Nephron (organoid): ENCODE data around the gene NTM.

ENCODE experiments used
- H3K27ac Mint-ChIP-seq, 3 experiments: 2 replicates each; pipeline ENCODE4 v1.8.0; 2020; ENCODE audit warnings: mixed read lengths in 3 of 3, mild to moderate bottlenecking in 2 of 3, moderate library complexity in 1 of 3
- H3K27me3 Mint-ChIP-seq: 2 replicates; pipeline ENCODE4 v1.8.0; 2021; ENCODE audit warnings: low read depth, mild to moderate bottlenecking, moderate library complexity, mixed read lengths
- H3K36me3 Mint-ChIP-seq: 2 replicates; pipeline ENCODE4 v1.8.0; 2020; ENCODE audit warnings: low read depth, mixed read lengths
- H3K4me1 Mint-ChIP-seq: 2 replicates; pipeline ENCODE4 v1.8.0; 2020; ENCODE audit warnings: mixed read lengths
- H3K4me3 Mint-ChIP-seq, 3 experiments: 2 replicates each; pipeline ENCODE4 v1.8.0; 2020; ENCODE audit warnings: mild to moderate bottlenecking in 3 of 3, mixed read lengths in 3 of 3, moderate library complexity in 2 of 3
- H3K9me3 Mint-ChIP-seq: 2 replicates; pipeline ENCODE4 v1.8.0; 2020; ENCODE audit warnings: mixed read lengths
- CTCF ChIP-seq, 3 experiments: fragments of 200-600 bp; sonication (generic); IDR thresholded peaks; one replicate each; pipeline ENCODE4 v1.5.0; 2021; ENCODE audit warnings: antibody characterized with exemption in 3 of 3; ENCODE audit not compliant: unreplicated experiment in 3 of 3

The NTM gene

DNA sequence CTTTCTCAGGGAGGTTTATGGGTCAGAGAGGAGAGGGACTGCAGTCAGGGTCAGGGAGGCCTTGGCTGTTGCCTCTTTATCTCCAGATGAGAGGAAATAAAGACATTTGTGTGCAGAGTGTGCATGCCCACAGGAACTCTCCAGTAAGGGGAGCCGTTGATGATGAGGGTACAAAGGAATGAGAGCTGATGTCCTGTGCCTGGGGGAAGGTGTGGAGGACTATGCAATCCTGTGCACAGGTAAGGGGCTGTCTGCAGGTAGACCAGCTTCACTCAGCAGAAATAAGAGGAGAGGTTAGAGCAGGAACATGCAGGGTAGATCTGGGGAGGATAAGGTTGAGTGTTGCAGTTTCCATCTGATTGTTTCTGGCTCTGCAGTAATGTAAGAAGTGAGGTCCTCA, 132.6 kb downstream of the NTM start:
- no peak overlapping the region for H3K4me3 Mint-ChIP-seq
- peaks cover 35% of the 10 kb centered on the region for H3K27me3 Mint-ChIP-seq
- H3K9me3 Mint-ChIP-seq: no peaks in the 10 kb centered on the region
- peaks cover 14% of the 10 kb centered on the region for H3K4me1 Mint-ChIP-seq
- TF ChIP-seq CTCF (IDR thresholded peaks at IDR 0.05; ENCODE audit: unreplicated experiment in 3 of 3): no peak
- no peaks in the 10 kb centered on the region for H3K36me3 Mint-ChIP-seq
- no peak overlapping the region for H3K27ac Mint-ChIP-seq

DNA sequence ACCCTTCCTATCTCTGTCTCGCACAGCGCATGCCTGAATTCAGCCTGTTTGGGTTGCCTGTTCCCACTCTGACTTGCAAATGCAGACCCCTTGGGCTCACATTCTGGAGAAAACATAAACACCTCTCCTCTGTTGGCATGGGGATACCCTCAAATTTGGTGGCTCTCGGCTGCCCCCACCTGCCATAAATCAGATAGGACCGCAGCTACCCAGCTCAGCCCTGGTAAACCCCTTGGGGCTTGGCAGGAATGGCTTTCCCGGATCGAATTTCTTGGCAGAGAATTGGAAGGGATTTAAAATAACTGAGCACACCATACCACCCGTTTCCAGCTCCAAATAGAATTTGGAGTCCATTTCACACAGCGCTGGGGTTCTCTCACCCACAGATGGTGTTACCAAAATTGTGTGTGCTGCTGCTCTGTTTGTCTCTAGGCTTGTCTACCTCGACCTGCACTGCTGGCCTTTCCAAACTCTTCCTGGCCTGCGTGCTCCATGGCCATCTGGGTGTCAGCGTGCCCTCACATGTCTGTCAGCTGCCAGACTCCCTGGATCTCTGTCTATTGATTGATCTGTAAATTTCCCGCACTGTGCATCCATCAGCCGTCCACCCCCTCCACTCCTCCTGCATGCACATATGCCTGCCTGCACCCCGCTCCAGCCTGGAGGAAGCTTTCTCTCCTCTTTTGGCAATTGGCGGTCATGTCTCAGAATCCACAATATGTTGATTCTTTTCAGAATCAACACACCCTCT, 134.0 kb downstream of the NTM start:
- no peaks in the 10 kb centered on the region for H3K36me3 Mint-ChIP-seq

GRCh38 chr11:131506348-131506747, 135.9 kb downstream of the NTM start:
- H3K27ac Mint-ChIP-seq: no peak overlapping the region
- H3K4me3 Mint-ChIP-seq: no peak overlapping the region
- peaks cover 6% of the 10 kb centered on the region for H3K9me3 Mint-ChIP-seq
- peaks cover 47% of the 10 kb centered on the region for H3K27me3 Mint-ChIP-seq
- TF ChIP-seq CTCF (IDR thresholded peaks at IDR 0.05; ENCODE audit: unreplicated experiment in 3 of 3): no peak
- H3K36me3 Mint-ChIP-seq: no peaks in the 10 kb centered on the region
- H3K4me1 Mint-ChIP-seq: peaks cover 14% of the 10 kb centered on the region

More for the DNA sequence above, 134.0 kb downstream of the NTM start:
- H3K4me1 Mint-ChIP-seq: peaks cover 14% of the 10 kb centered on the region
- peak in 1 of 3 experiments; percentile 18 for TF ChIP-seq CTCF (IDR thresholded peaks at IDR 0.05; ENCODE audit: unreplicated experiment in 3 of 3)
- H3K27me3 Mint-ChIP-seq: peaks cover 39% of the 10 kb centered on the region
- no peak overlapping the region for H3K27ac Mint-ChIP-seq
- H3K9me3 Mint-ChIP-seq: peaks cover 3% of the 10 kb centered on the region
- H3K4me3 Mint-ChIP-seq: no peak overlapping the region

GRCh38 chr11:131510662-131511061, 140.2 kb downstream of the NTM start:
- Mint-ChIP-seq H3K27me3 (peaks cover 35% of the 10 kb centered on the region), H3K4me3 (no peak overlapping the region), H3K36me3 (no peaks in the 10 kb centered on the region), H3K9me3 (peaks cover 6% of the 10 kb centered on the region), H3K4me1 (no peaks in the 10 kb centered on the region), H3K27ac (no peak overlapping the region)
- no peak for TF ChIP-seq CTCF (IDR thresholded peaks at IDR 0.05; ENCODE audit: unreplicated experiment in 3 of 3)

DNA sequence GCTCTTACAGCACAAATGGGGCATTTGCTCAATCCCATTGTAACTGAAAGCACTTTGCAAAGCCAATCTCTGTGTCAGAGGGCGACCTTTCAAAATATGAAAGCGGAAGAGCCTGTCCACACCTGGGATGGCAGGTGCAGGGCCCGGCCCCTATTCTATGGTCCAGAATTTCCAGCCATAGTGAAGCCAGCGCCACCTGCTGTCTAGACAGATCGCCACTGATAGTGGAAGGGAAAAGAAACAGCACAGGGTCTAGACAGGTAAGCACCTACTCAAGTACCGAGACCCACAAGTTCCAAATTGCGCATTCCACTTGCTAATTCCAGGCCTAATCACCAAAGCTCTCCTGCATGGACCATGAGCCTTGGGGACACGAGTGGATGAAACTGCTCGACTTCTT, 141.4 kb downstream of the NTM start:
- Mint-ChIP-seq H3K36me3 (no peaks in the 10 kb centered on the region), H3K27ac (no peak overlapping the region), H3K4me1 (no peaks in the 10 kb centered on the region), H3K9me3 (peaks cover 6% of the 10 kb centered on the region), H3K27me3 (peaks cover 28% of the 10 kb centered on the region), H3K4me3 (no peak overlapping the region)
- TF ChIP-seq CTCF (IDR thresholded peaks at IDR 0.05; ENCODE audit: unreplicated experiment in 3 of 3): peak; percentile 52 to 71 (median 53)

DNA sequence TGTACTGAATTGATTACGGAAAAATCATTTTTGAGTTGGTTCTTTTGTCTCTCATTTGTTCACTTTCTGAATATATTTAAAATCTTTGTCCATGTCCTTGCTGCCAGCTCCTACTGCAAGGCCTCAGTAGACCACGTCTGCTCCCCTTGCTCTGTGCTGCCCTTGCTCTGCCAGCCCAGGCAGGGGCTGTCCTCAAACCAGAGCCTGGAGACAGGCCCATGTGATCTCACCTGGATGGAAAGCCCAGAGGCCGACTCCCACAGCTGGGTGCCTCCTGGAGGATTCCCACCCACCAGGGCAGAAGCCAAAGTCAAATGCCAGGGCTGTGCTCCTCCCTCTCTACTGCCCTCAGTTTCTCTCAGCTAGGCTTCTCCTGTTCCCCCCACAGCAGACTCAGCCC, 141.8 kb downstream of the NTM start:
- no peak overlapping the region for H3K4me3 Mint-ChIP-seq
- H3K27ac Mint-ChIP-seq: no peak overlapping the region
- peaks cover 26% of the 10 kb centered on the region for H3K27me3 Mint-ChIP-seq
- H3K9me3 Mint-ChIP-seq: peaks cover 6% of the 10 kb centered on the region
- H3K4me1 Mint-ChIP-seq: no peaks in the 10 kb centered on the region
- H3K36me3 Mint-ChIP-seq: no peaks in the 10 kb centered on the region
- no peak for TF ChIP-seq CTCF (IDR thresholded peaks at IDR 0.05; ENCODE audit: unreplicated experiment in 3 of 3)
